Smooth muscle cell of the brain vasculature (primary cell): Measurements from ENCODE around the gene TOGARAM2.
"Not testable (repeated sequence)": the region's sequence is repeated elsewhere in the genome, so short reads cannot be mapped to it uniquely, and the experiment has no call there.

Experiments
- DNase-seq: peaks from one replicate; pipeline ENCODE4 v3.0.0-alpha.2; 2012; ENCODE audit warnings: low read depth, low spot score

Gene TOGARAM2

GRCh38 chr2:29072971-29073725 lies 92.0 kb downstream of the TOGARAM2 start:
- DNase-seq: no peak

GRCh38 chr2:29073933-29074332 lies 92.8 kb downstream of the TOGARAM2 start:
- no peak for DNase-seq

GRCh38 chr2:29074411-29074810 lies 93.3 kb downstream of the TOGARAM2 start, which contains the start of gene PCARE:
Gene PCARE, minus strand, starts transcription at chr2:29074523. Its CDS starts 262 bp downstream, at chr2:29074261.
- DNase-seq: no peak

GRCh38 chr2:29075894-29076705 lies 95.0 kb downstream of the TOGARAM2 start:
- DNase-seq: no peak

GRCh38 chr2:29079887-29080286 lies 98.8 kb downstream of the TOGARAM2 start:
- no peak for DNase-seq

- DNase-seq: no peak
Measured at GRCh38 chr2:29080886-29081743, 100.0 kb downstream of the TOGARAM2 start.

GRCh38 chr2:29082804-29083495 lies 101.9 kb downstream of the TOGARAM2 start:
- no peak for DNase-seq

GRCh38 chr2:29084554-29084953 lies 103.5 kb downstream of the TOGARAM2 start:
- DNase-seq: no peak

GRCh38 chr2:29090311-29090710 lies 109.2 kb downstream of the TOGARAM2 start:
- DNase-seq: not testable (repeated sequence)

GRCh38 chr2:29096969-29097368 lies 115.9 kb downstream of the TOGARAM2 start:
- no peak for DNase-seq

- DNase-seq: no peak
Measured at GRCh38 chr2:29097569-29097968, 116.5 kb downstream of the TOGARAM2 start.

- DNase-seq: no peak
Measured at GRCh38 chr2:29100564-29100963, 119.5 kb downstream of the TOGARAM2 start.
